Glutamatergic neuron (in vitro differentiated cells): ENCODE data around the gene CRIP1. TPM values are rescaled to one million over a fixed set of nuclear protein-coding genes. Genes with fewer than 3 reads are reported as not detected.

Experiments used
- DNase-seq: peaks from one replicate; pipeline ENCODE4 v3.0.0; 2022
- H3K27ac Mint-ChIP-seq: one replicate; pipeline ENCODE4 v1.8.0; 2020; ENCODE audit warnings: mild to moderate bottlenecking, mixed read lengths, inconsistent platforms; ENCODE audit not compliant: unreplicated experiment
- H3K27me3 Mint-ChIP-seq: one replicate; pipeline ENCODE4 v1.8.0; 2020; ENCODE audit warnings: mild to moderate bottlenecking, moderate library complexity, mixed read lengths, inconsistent platforms; ENCODE audit not compliant: unreplicated experiment
- H3K36me3 Mint-ChIP-seq: one replicate; pipeline ENCODE4 v1.8.0; 2020; ENCODE audit warnings: mild to moderate bottlenecking, mixed read lengths, inconsistent platforms; ENCODE audit not compliant: unreplicated experiment
- H3K4me1 Mint-ChIP-seq: one replicate; pipeline ENCODE4 v1.8.0; 2020; ENCODE audit warnings: mild to moderate bottlenecking, low read depth, mixed read lengths, inconsistent platforms; ENCODE audit not compliant: unreplicated experiment
- H3K4me3 Mint-ChIP-seq: one replicate; pipeline ENCODE4 v1.8.0; 2020; ENCODE audit warnings: mild to moderate bottlenecking, mixed read lengths, inconsistent platforms; ENCODE audit not compliant: unreplicated experiment
- H3K9me3 Mint-ChIP-seq: one replicate; pipeline ENCODE4 v1.8.0; 2020; ENCODE audit warnings: mild to moderate bottlenecking, moderate library complexity, mixed read lengths, inconsistent platforms; ENCODE audit not compliant: unreplicated experiment
- CTCF ChIP-seq: fragments of 200-600 bp; sonication (generic); IDR thresholded peaks from one replicate; pipeline ENCODE4 v1.5.0; 2021; ENCODE audit not compliant: partially characterized antibody, unreplicated experiment
- total RNA-seq: library from RNA; stranded (reverse); fragmentation: NEBNext Ultra II Directional; extraction: Animal tissue kit (Norgen Biotek cat#: 25700); gene quantifications from one replicate; pipeline ENCODE4 v1.2.1, GENCODE V29; 2021; ENCODE audit not compliant: unreplicated experiment

CRIP1 gene
- total RNA-seq, 1 donor from 2014 or later = 49.3 TPM

DNA sequence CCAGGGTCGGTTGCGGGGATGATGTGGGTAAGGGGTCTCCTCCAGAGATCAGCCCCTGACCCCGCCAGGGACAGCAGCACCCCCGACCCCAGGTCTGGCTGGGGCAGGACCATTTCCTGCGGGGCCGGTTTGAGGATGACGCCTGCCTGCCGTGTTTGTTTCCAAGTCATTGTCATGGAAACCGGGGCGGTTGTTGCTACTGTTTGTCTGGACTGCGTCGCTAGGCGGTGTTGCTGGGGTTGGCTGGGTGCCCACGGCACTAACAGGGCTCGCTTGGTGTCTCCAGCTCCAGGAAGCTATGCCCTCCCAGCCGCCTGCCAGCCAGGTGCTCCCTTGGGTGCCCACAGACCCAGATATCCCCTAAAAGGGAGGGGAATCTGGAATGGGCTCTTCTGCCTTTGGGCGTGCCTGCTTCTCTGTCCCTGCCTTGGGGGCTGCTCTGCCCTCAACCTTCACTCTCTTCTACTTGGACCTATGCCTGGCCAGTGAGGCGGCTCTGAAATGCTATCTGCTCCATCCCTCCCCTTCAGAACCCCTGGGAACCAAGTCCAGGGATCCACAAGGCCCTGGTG, 4.7 kb upstream of the CRIP1 start:
- TF ChIP-seq CTCF = peak; percentile 8
- peak overlapping the region; percentile 61 for H3K4me3 Mint-ChIP-seq
- no peaks in the 10 kb centered on the region for H3K36me3 Mint-ChIP-seq
- H3K27ac Mint-ChIP-seq = peak overlapping the region; percentile 72
- peak; percentile 77 for DNase-seq
- H3K9me3 Mint-ChIP-seq = peaks cover 5% of the 10 kb centered on the region
- H3K27me3 Mint-ChIP-seq = peaks cover 21% of the 10 kb centered on the region
- peaks cover 7% of the 10 kb centered on the region for H3K4me1 Mint-ChIP-seq

DNA sequence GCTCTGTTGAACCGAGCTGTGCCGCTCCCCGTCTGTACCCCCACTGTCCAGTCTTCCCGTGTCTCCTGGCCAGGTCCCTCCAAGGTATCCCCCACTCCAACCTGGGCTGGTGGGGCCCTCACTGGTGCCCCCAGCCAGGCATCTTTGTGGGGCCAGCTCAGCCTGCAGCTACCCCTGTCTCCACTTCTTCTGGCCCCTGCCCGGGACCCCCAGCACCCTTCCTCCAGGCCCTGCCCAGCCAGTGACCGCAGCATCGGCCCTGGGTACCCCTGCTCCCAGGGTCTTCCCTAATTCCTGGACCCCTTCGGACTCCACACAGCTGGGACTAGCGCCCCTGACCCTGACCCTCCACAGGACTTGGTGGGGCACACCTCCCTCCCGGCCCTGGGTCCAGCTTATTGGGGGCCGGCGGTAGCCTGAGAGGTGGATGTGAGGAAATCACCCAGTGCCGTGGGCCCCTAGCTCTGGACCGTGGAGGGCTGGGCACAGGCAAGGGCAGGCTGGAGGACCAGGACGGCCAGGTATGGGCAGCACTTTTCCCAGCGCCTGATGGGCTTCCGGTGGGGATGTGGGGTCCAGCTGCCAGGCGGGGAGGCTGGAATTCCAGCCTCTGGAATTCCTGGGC, 4.1 kb upstream of the CRIP1 start:
- Mint-ChIP-seq H3K9me3 (peaks cover 4% of the 10 kb centered on the region), H3K4me1 (peaks cover 7% of the 10 kb centered on the region), H3K4me3 (peak overlapping the region; percentile 61), H3K36me3 (no peaks in the 10 kb centered on the region), H3K27me3 (peaks cover 17% of the 10 kb centered on the region), H3K27ac (no peak overlapping the region)
- DNase-seq = no peak
- TF ChIP-seq CTCF = no peak

- peaks cover 4% of the 10 kb centered on the region for H3K9me3 Mint-ChIP-seq
- H3K36me3 Mint-ChIP-seq = no peaks in the 10 kb centered on the region
- no peak for TF ChIP-seq CTCF
- no peak overlapping the region for H3K4me3 Mint-ChIP-seq
- DNase-seq = no peak
- no peak overlapping the region for H3K27ac Mint-ChIP-seq
- peaks cover 7% of the 10 kb centered on the region for H3K4me1 Mint-ChIP-seq
- H3K27me3 Mint-ChIP-seq = peaks cover 19% of the 10 kb centered on the region
Observed at GRCh38 chr14:105483300-105484068, 3.2 kb upstream of the CRIP1 start.

DNA sequence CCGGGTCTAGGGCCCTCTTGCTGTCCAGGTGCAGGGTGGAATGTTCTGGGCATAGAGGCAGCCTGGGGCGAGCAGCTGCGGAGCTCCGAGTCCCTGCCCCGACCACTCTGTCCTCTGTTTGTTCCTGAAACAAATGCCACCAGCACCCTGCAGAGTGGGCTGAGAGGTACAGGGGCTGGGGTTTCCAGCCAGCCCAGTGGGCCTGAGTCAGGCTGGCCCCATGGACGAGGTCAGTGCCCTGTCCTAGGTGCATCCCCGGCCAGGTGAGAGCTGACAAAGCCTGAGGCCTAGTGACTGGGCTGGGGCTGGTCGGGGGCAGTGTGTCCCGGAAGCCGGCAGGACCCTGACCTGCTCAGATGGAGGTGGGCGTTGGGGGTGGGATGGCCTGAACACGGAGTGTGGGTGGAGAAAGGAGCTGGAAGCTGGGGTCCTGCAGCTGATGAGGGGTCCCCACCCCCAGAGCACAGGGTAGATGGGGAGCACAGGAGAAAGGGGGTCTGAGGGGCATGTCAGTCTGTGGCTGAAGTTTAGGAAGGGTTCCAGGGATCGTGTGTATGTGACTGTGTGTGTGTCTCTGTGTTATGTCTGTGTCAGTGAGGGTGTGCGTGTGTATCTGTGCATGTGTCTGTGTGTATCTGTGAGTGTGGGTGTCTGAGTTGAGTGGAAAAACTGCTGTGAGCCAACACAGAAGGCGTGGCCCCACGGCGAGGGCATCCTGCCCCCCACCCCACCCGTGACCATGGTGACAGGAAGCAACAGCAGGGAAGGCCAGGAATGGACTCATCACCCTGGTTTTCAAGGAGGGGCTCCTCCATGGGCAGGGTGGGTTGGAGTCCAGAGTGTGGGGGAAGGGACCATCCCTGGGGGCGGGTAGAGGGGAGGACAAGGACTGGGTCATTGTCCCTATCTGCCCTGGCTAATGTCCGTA, 2.4 kb upstream of the CRIP1 start:
- peaks cover 18% of the 10 kb centered on the region for H3K27me3 Mint-ChIP-seq
- H3K36me3 Mint-ChIP-seq = no peaks in the 10 kb centered on the region
- no peak for TF ChIP-seq CTCF
- no peak for DNase-seq
- H3K9me3 Mint-ChIP-seq = peaks cover 4% of the 10 kb centered on the region
- no peak overlapping the region for H3K27ac Mint-ChIP-seq
- H3K4me1 Mint-ChIP-seq = peaks cover 7% of the 10 kb centered on the region
- H3K4me3 Mint-ChIP-seq = peak overlapping the region; percentile 14
